WTC11 (cell line): ENCODE data around the gene ADCYAP1R1. TPM values are rescaled to one million over a fixed set of nuclear protein-coding genes. Genes with fewer than 3 reads are reported as not detected.

Experiments
- ATAC-seq: fragments of 200-7000 bp; cut with Tn5 transposase; 2 replicates; pipeline ENCODE4 v1.10.0; 2021; ENCODE audit warnings: mild to moderate bottlenecking, moderate library complexity
- CTCF ChIA-PET: fragments of 300-600 bp; sonication (Branson Sonifier 250); formaldehyde crosslinking; loops from one replicate; lab custom pipeline; 2021; ENCODE audit warnings: antibody characterized with exemption; lab: Charles Lee
- POLR2A ChIA-PET: fragments of 350-600 bp; sonication (Branson Sonifier 250); formaldehyde crosslinking; loops from one replicate; lab custom pipeline; 2021; ENCODE audit warnings: antibody characterized with exemption; lab: Charles Lee
- DNase-seq: peaks from one replicate; pipeline ENCODE4 v3.0.0; 2021; ENCODE audit warnings: low spot score
- H3K27ac Mint-ChIP-seq: 2 replicates; pipeline ENCODE4 v1.8.0; 2021; ENCODE audit warnings: mixed read lengths
- H3K27me3 Mint-ChIP-seq: 2 replicates; pipeline ENCODE4 v1.8.0; 2021; ENCODE audit warnings: low read depth, mild to moderate bottlenecking, moderate library complexity, mixed read lengths
- H3K36me3 Mint-ChIP-seq: 2 replicates; pipeline ENCODE4 v1.8.0; 2021; ENCODE audit warnings: mixed read lengths
- H3K4me1 Mint-ChIP-seq: 2 replicates; pipeline ENCODE4 v1.8.0; 2022; ENCODE audit warnings: mixed read lengths
- H3K4me3 Mint-ChIP-seq: 2 replicates; pipeline ENCODE4 v1.8.0; 2021; ENCODE audit warnings: mild to moderate bottlenecking, moderate library complexity, mixed read lengths
- H3K9me3 Mint-ChIP-seq: 2 replicates; pipeline ENCODE4 v1.8.0; 2021; ENCODE audit warnings: mixed read lengths
- CREM ChIP-seq: sonication (generic); formaldehyde crosslinking; IDR thresholded peaks from 2 replicates; pipeline ENCODE4 v1.8.1; 2022; ENCODE audit warnings: mild to moderate bottlenecking, missing genetic modification reagents, moderate library complexity
- EMX1 ChIP-seq: fragments of 250-450 bp; sonication (Bioruptor Pico); IDR thresholded peaks from 2 replicates; pipeline ENCODE4 v1.8.0; 2021; ENCODE audit warnings: mild to moderate bottlenecking
- FOXP1 ChIP-seq: sonication (generic); formaldehyde crosslinking; IDR thresholded peaks from 2 replicates; pipeline ENCODE4 v1.8.0; 2022; ENCODE audit warnings: missing genetic modification reagents, mild to moderate bottlenecking, moderate library complexity, borderline replicate concordance
- GABPB1 ChIP-seq: sonication (generic); formaldehyde crosslinking; IDR thresholded peaks from 2 replicates; pipeline ENCODE4 v1.8.1; 2023; ENCODE audit warnings: mild to moderate bottlenecking, missing genetic modification reagents
- HMGA2 ChIP-seq: fragments of 250-450 bp; sonication (Bioruptor Pico); IDR thresholded peaks from 2 replicates; pipeline ENCODE4 v1.4.0; 2021; ENCODE audit warnings: mild to moderate bottlenecking, moderate library complexity
- NR1H2 ChIP-seq: sonication (generic); formaldehyde crosslinking; IDR thresholded peaks from 2 replicates; pipeline ENCODE4 v1.9.0; 2021; ENCODE audit warnings: mild to moderate bottlenecking, moderate library complexity, missing genetic modification reagents
- NR2C2 ChIP-seq: sonication (generic); formaldehyde crosslinking; IDR thresholded peaks from 2 replicates; pipeline ENCODE4 v1.8.0; 2022; ENCODE audit warnings: mild to moderate bottlenecking, missing genetic modification reagents
- RELA ChIP-seq: sonication (generic); formaldehyde crosslinking; IDR thresholded peaks from 2 replicates; pipeline ENCODE4 v1.8.1; 2022; ENCODE audit warnings: missing genetic modification reagents, mild to moderate bottlenecking, borderline replicate concordance
- SMAD4 ChIP-seq: sonication (generic); formaldehyde crosslinking; IDR thresholded peaks from 2 replicates; pipeline ENCODE4 v1.8.0; 2022; ENCODE audit warnings: mild to moderate bottlenecking, missing genetic modification reagents
- SP1 ChIP-seq: sonication (generic); formaldehyde crosslinking; conservative IDR thresholded peaks from 2 replicates; pipeline ENCODE4 v1.8.1; 2022; ENCODE audit warnings: missing genetic modification reagents
- TEAD1 ChIP-seq: sonication (generic); formaldehyde crosslinking; IDR thresholded peaks from 2 replicates; pipeline ENCODE4 v1.8.0; 2022; ENCODE audit warnings: mild to moderate bottlenecking, missing genetic modification reagents
- ZNF138 ChIP-seq: sonication (generic); formaldehyde crosslinking; conservative IDR thresholded peaks from 2 replicates; pipeline ENCODE4 v1.8.1; 2022; ENCODE audit warnings: mild to moderate bottlenecking, moderate library complexity, missing genetic modification reagents
- ZNF232 ChIP-seq: sonication (generic); formaldehyde crosslinking; IDR thresholded peaks from 2 replicates; pipeline ENCODE4 v1.8.0; 2022; ENCODE audit warnings: mild to moderate bottlenecking, missing genetic modification reagents
- ZNF263 ChIP-seq: sonication (generic); formaldehyde crosslinking; IDR thresholded peaks from 2 replicates; pipeline ENCODE4 v1.8.1; 2022; ENCODE audit warnings: low read depth, mild to moderate bottlenecking, moderate library complexity, missing genetic modification reagents
- ZNF396 ChIP-seq: fragments of 250-450 bp; sonication (Bioruptor Pico); IDR thresholded peaks from 2 replicates; pipeline ENCODE4 v1.8.0; 2021; ENCODE audit warnings: mild to moderate bottlenecking, moderate library complexity, borderline replicate concordance
- ZNF416 ChIP-seq: fragments of 250-450 bp; sonication (Bioruptor Pico); IDR thresholded peaks from 2 replicates; pipeline ENCODE4 v1.9.0; 2021; ENCODE audit warnings: mild to moderate bottlenecking, inconsistent platforms
- ZNF671 ChIP-seq: fragments of 250-450 bp; sonication (Bioruptor Pico); IDR thresholded peaks from 2 replicates; pipeline ENCODE4 v1.8.0; 2021; ENCODE audit warnings: mild to moderate bottlenecking
- total RNA-seq: library from RNA; stranded (reverse); gene quantifications from 3 replicates; pipeline ENCODE4 v1.2.3, GENCODE V29; 2021
- TF ChIP-seq, protein P1 (sequence below): sonication (generic); formaldehyde crosslinking; IDR thresholded peaks from 2 replicates; pipeline ENCODE4 v1.8.1; 2022; ENCODE audit warnings: missing genetic modification reagents, borderline replicate concordance
- TF ChIP-seq, protein P2 (sequence below): sonication (generic); formaldehyde crosslinking; IDR thresholded peaks from 2 replicates; pipeline ENCODE4 v1.8.1; 2022; ENCODE audit warnings: mild to moderate bottlenecking, moderate library complexity, missing genetic modification reagents
- TF ChIP-seq, protein P3 (sequence below): sonication (generic); formaldehyde crosslinking; IDR thresholded peaks from 2 replicates; pipeline ENCODE4 v1.8.1; 2023; ENCODE audit warnings: mild to moderate bottlenecking, missing genetic modification reagents
- TF ChIP-seq, protein P4 (sequence below): sonication (generic); formaldehyde crosslinking; IDR thresholded peaks from 2 replicates; pipeline ENCODE4 v1.8.0; 2022; ENCODE audit warnings: mild to moderate bottlenecking, missing genetic modification reagents
- TF ChIP-seq, protein P5 (sequence below): fragments of 250-450 bp; sonication (Bioruptor Pico); IDR thresholded peaks from 2 replicates; pipeline ENCODE4 v1.9.0; 2021; ENCODE audit warnings: mild to moderate bottlenecking

The ADCYAP1R1 gene
- total RNA-seq, 1 experiment from 2014 or later: 9.9 TPM

DNA sequence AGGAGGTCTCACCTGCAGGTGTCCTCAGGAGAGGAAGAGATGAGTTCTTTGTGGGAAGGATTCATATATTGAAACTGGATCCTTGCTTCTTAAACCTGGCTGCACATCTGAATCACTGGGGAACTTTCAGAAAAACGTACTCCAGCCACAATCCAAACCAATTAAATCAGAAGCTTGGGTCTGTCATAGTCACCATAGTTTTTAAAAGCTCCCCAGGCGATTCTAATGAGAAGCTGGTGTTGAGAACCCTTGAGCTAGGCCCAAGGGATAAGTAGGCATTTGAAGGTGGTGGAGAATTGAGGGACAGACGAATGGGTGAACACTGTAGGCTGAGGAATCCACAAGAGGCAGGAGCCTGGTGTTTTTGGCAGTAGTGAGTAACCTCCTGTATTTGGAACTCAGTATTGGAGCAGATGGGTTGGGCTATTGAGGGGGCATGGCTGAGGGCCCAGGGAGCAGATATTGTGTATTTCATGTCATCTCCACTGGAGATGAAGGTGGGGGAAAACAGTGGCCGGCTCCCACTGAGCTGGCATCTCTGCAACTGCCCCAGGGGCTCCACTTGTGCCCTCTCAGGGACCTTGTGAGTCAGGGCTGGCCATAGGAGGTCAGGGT, 14.5 kb downstream of the ADCYAP1R1 start:
- Mint-ChIP-seq H3K4me3 (no peak overlapping the region), H3K27me3 (no peaks in the 10 kb centered on the region), H3K27ac (no peak overlapping the region), H3K9me3 (no peaks in the 10 kb centered on the region), H3K4me1 (no peaks in the 10 kb centered on the region), H3K36me3 (no peaks in the 10 kb centered on the region)
- no peak for ATAC-seq
- ChIA-PET CTCF (interaction anchor here (1.2 to 3.7 kb wide), 4 partner anchors 56 to 128 kb away, joined by 3 to 29 read pairs (median 8); no protein-coding TSS in a partner anchor), POLR2A (interaction anchor here (0.7 kb wide), 1 partner anchor 170 kb away, joined by 4 read pairs; no protein-coding TSS in a partner anchor)
- no peak for TF ChIP-seq ZNF232
- TF ChIP-seq, protein P1, sequence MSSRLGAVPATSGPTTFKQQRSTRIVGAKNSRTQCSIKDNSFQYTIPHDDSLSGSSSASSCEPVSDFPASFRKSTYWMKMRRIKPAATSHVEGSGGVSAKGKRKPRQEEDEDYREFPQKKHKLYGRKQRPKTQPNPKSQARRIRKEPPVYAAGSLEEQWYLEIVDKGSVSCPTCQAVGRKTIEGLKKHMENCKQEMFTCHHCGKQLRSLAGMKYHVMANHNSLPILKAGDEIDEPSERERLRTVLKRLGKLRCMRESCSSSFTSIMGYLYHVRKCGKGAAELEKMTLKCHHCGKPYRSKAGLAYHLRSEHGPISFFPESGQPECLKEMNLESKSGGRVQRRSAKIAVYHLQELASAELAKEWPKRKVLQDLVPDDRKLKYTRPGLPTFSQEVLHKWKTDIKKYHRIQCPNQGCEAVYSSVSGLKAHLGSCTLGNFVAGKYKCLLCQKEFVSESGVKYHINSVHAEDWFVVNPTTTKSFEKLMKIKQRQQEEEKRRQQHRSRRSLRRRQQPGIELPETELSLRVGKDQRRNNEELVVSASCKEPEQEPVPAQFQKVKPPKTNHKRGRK (CRISPR knock-in tag): no peak
- no peak for DNase-seq

DNA sequence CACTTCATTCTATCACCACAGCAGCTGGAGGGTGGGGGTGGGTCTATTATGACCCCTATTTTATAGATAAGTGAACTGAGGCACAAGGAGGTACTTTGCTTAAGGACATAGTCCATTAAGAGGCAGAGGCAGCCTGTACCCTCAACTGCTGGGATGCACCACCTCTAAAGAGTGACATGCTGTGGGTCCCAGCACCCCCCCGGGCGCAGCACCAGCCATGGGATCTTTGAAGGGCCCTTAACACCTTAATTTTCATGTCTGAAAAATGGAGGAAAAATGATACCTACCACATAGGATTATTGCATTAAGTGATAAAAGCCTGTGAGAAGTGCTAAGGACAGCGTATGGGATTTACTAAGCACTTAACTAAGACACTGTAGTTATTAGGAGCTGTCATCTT, 15.4 kb downstream of the ADCYAP1R1 start:
- Mint-ChIP-seq H3K4me1 (peaks cover 2% of the 10 kb centered on the region), H3K36me3 (peaks cover 3% of the 10 kb centered on the region), H3K27ac (no peak overlapping the region), H3K4me3 (no peak overlapping the region), H3K9me3 (peaks cover 1% of the 10 kb centered on the region)
- ChIA-PET POLR2A (interaction anchor here (0.7 kb wide), 1 partner anchor 169 kb away, joined by 4 read pairs; no protein-coding TSS in a partner anchor), CTCF (interaction anchor here (3.7 kb wide), 1 partner anchor 55 kb away, joined by 13 read pairs; no protein-coding TSS in a partner anchor)
- ATAC-seq (no peak), DNase-seq (no peak)
- TF ChIP-seq ZNF671 (CRISPR knock-in tag) (no peak), GABPB1 (CRISPR knock-in tag) (no peak), CREM (CRISPR knock-in tag) (no peak), NR1H2 (no peak), EMX1 (no peak), ZNF416 (no peak), SMAD4 (CRISPR knock-in tag) (no peak), ZNF263 (CRISPR knock-in tag) (no peak), SP1 (CRISPR knock-in tag) (no peak), ZNF232 (no peak), ZNF396 (CRISPR knock-in tag) (no peak), FOXP1 (CRISPR knock-in tag) (no peak), HMGA2 (CRISPR knock-in tag) (no peak), ZNF138 (no peak)
- TF ChIP-seq, protein P2, sequence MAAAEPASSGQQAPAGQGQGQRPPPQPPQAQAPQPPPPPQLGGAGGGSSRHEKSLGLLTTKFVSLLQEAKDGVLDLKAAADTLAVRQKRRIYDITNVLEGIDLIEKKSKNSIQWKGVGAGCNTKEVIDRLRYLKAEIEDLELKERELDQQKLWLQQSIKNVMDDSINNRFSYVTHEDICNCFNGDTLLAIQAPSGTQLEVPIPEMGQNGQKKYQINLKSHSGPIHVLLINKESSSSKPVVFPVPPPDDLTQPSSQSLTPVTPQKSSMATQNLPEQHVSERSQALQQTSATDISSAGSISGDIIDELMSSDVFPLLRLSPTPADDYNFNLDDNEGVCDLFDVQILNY (CRISPR knock-in tag): no peak
- TF ChIP-seq, protein P3, sequence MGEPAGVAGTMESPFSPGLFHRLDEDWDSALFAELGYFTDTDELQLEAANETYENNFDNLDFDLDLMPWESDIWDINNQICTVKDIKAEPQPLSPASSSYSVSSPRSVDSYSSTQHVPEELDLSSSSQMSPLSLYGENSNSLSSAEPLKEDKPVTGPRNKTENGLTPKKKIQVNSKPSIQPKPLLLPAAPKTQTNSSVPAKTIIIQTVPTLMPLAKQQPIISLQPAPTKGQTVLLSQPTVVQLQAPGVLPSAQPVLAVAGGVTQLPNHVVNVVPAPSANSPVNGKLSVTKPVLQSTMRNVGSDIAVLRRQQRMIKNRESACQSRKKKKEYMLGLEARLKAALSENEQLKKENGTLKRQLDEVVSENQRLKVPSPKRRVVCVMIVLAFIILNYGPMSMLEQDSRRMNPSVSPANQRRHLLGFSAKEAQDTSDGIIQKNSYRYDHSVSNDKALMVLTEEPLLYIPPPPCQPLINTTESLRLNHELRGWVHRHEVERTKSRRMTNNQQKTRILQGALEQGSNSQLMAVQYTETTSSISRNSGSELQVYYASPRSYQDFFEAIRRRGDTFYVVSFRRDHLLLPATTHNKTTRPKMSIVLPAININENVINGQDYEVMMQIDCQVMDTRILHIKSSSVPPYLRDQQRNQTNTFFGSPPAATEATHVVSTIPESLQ (CRISPR knock-in tag): no peak
- TF ChIP-seq, protein P4, sequence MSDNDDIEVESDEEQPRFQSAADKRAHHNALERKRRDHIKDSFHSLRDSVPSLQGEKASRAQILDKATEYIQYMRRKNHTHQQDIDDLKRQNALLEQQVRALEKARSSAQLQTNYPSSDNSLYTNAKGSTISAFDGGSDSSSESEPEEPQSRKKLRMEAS: no peak
- TF ChIP-seq, all 79 proteins: peak for 0
- H3K27me3 Mint-ChIP-seq: no peaks in the 10 kb centered on the region

DNA sequence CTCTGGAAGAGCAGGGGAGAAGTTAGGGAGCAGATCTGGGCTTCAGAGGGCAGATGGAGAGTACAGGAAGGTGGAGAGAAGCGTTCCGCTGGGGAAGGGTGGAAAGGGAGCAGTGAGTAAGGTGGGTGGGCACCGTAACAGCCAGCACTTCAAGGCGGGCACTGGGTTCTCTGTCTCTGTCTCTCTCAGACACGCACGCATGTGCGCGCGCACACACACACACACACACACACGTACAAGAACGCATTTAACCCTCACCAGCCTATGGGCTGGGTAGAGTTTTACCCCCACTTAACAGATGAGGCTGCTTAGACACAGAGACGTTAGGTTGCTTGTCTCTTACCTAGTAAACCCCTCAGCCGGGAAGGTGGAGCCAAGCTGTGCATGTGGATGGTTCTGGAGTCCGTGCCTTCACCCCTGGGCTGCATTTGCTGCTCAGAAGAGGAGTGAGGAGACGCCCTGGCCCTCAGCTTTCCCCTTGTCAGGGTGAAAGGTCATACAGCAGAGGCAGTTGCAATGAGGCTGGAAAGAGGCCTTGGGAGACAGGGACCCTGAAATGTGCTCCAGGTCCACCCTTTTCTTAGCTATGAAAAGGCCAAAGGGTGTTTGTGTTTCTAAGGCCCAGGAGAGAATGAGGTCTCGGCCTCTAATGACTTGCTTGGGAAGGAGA, 16.0 kb downstream of the ADCYAP1R1 start:
- H3K36me3 Mint-ChIP-seq: peaks cover 6% of the 10 kb centered on the region
- H3K27ac Mint-ChIP-seq: no peak overlapping the region
- POLR2A ChIA-PET: no interaction called here
- H3K9me3 Mint-ChIP-seq: peaks cover 7% of the 10 kb centered on the region
- CTCF ChIA-PET: interaction anchor here (1.3 to 3.7 kb wide), 3 partner anchors 9 to 130 kb away, joined by 4 to 13 read pairs (median 4); no protein-coding TSS in a partner anchor
- TF ChIP-seq NR2C2 (CRISPR knock-in tag) (no peak), CREM (CRISPR knock-in tag) (no peak), TEAD1 (CRISPR knock-in tag) (no peak), RELA (CRISPR knock-in tag) (no peak), HMGA2 (CRISPR knock-in tag) (no peak)
- TF ChIP-seq, protein P4: no peak
- TF ChIP-seq, protein P2 (CRISPR knock-in tag): no peak
- TF ChIP-seq, protein P5, sequence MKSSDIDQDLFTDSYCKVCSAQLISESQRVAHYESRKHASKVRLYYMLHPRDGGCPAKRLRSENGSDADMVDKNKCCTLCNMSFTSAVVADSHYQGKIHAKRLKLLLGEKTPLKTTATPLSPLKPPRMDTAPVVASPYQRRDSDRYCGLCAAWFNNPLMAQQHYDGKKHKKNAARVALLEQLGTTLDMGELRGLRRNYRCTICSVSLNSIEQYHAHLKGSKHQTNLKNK (CRISPR knock-in tag): no peak
- no peaks in the 10 kb centered on the region for H3K27me3 Mint-ChIP-seq
- DNase-seq (no peak), ATAC-seq (no peak)
- peaks cover 8% of the 10 kb centered on the region for H3K4me1 Mint-ChIP-seq
- H3K4me3 Mint-ChIP-seq: no peak overlapping the region
